Sigmoid colon (tissue), 4 donors: Measurements from ENCODE around the gene PARD3.

Experiments
- CTCF ChIP-seq, 4 experiments: fragments of 450-650 bp in 3 of 4; fragments of 200-600 bp in 1 of 4; IDR thresholded peaks; one replicate each; pipeline ENCODE4 v1.5.1; 2016 to 2019; ENCODE audit warnings: antibody characterized with exemption in 4 of 4, mild to moderate bottlenecking in 3 of 4, moderate library complexity in 2 of 4
- POLR2A ChIP-seq, 2 donors: fragments of 450-650 bp; IDR thresholded peaks; one replicate each; pipeline ENCODE4 v1.6.1; 2016; ENCODE audit warnings: antibody characterized with exemption in 2 of 2, mild to moderate bottlenecking in 2 of 2, moderate library complexity in 2 of 2
- POLR2AphosphoS5 ChIP-seq, 4 donors: sonication (generic); formaldehyde crosslinking; IDR thresholded peaks; one replicate each; pipeline ENCODE4 v1.6.1; 2017; ENCODE audit warnings: antibody characterized with exemption in 4 of 4

GRCh38 chr10:34802692-34803091 is 12.4 kb downstream of the PARD3 start:
- TF ChIP-seq POLR2A (IDR thresholded peaks at IDR 0.05) = no peak
- no peak for TF ChIP-seq CTCF (IDR thresholded peaks at IDR 0.05)
- TF ChIP-seq POLR2AphosphoS5 (IDR thresholded peaks at IDR 0.05) = no peak
